Hematopoietic multipotent progenitor cell treated with erythropoietin and hydrocortisone succinate and interleukin-3 and kit ligand, for 4 days (in vitro differentiated cells): ENCODE data around the gene TPK1.

Experiments used
- DNase-seq: peaks from one replicate; pipeline ENCODE4 v3.0.0-alpha.2; 2015

Gene TPK1

DNA sequence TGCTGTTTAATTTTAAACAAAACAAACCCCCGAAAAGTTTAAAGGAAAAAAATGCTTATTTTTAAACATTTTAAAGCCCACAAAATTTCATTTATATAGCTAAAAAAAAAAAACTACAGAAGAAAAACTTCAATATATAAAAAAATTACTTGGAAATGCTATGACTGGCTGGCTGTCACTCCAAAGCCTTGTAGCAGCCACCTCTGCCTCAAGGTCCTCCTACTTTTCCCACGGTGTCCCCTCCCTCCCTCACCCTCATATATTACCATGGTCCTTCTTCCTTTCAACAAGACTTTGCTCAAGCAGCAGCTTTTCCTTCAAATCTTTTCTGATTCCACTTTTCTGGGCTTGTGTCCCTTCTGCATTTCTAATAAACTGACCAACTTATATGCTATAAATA is 122.0 kb downstream of the TPK1 start:
- DNase-seq = peak; percentile 15

DNA sequence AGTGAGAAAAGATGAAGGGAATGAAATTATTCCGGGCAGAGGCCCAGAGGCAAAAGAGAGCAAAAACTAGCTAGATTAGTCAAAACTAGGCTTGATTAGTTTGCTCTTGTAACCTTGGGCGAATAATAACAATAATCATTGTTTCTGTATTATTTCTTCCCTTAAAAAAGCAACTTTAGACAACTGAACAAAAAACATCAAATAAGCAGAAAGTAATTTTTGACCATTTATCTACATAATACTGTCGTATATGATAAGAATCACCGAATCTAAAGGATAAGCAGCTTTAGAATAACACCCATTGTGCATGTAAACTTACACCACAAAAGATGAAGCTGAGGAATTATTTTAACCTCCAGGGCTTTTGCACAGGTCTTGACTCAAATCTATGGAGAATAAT is 125.1 kb downstream of the TPK1 start:
- no peak for DNase-seq

GRCh38 chr7:144709066-144709465 is 126.8 kb downstream of the TPK1 start:
- DNase-seq = no peak

- no peak for DNase-seq
Observed at GRCh38 chr7:144691240-144691639, 144.6 kb downstream of the TPK1 start.

- no peak for DNase-seq
Observed at GRCh38 chr7:144682581-144683280, 153.1 kb downstream of the TPK1 start.

DNA sequence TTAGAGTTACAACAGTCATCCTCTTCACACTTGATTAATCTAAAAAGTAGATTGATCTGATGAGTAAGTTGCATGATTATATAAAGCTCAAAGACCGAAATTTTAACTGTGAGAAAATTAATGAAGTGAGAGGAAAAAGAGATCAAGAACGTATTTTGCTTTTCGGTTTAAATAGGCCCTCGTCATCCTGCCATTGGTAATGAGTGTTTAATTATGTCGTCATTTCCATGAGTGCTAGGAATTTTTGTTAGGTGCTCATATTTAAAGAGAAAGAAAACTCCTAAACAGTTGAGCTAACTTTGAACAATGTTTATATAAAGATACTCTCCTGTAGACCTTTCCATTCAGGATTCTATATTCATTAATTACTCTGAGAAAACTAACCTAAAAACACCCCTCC is 159.4 kb downstream of the TPK1 start:
- DNase-seq = no peak

DNA sequence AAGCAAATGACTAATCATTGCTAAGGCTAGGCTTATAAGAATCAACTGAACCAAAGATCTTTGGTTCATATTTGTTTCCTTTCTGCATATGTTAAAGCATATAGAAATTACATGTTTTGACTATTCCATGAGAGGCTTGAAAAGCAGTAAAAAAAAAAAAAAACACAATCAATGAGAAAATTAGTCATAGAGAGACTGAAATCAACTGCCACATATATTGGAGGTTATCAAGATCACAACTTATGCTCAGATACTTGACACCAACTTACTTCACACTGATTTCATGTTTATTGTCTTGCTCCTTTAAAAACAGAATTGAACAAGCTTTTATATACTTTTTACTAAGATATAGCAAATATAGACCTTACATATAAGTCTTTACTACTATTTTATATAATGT is 161.3 kb downstream of the TPK1 start:
- DNase-seq = no peak

- no peak for DNase-seq
Observed at GRCh38 chr7:144672869-144673268, 163.0 kb downstream of the TPK1 start.

DNA sequence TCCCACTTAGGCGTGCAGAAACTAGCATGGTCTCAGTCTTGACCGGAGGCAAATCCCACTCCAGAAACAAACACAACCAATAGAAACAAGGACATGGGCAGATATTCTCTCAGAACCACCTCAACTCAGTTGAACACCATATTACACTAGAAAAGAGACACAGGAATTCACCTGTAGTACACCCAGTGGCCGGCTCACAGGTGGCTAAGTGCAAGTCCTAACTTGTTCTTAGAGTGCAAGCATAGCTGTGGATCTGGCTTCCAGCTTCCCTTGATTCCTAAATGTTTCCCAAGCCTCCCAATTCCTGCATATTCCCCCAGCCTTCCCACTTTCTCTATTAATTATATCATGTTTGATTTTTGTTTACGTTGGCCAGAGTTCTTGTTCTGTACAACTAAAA is 164.4 kb downstream of the TPK1 start:
- no peak for DNase-seq

GRCh38 chr7:144670218-144670617 is 165.6 kb downstream of the TPK1 start:
- peak; percentile 61 for DNase-seq

- no peak for DNase-seq
Observed at GRCh38 chr7:144668503-144668902, 167.3 kb downstream of the TPK1 start.

- DNase-seq = no peak
Observed at GRCh38 chr7:144665689-144666381, 170.0 kb downstream of the TPK1 start.

- no peak for DNase-seq
Observed at GRCh38 chr7:144659211-144659610, 176.6 kb downstream of the TPK1 start.

- peak; percentile 69 for DNase-seq
Observed at GRCh38 chr7:144656965-144657517, 178.8 kb downstream of the TPK1 start.

DNA sequence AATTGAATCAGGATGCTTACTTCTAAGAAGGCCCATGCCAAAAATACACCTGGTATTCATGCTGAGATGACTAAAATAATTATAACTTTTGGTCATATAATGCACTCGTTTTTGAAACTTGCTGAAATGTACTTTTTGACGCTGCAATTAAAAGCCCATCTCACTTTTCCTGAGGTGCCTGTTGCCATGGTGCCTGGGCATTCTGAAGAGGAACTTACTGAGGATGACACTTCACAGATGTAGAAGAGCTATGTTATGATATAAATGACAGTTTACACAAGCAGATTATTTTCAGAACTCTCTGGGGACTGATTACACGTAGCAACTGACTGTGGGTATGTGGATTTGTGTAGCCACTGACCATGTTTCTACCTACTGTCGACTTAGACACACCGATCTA is 182.4 kb downstream of the TPK1 start:
- peak; percentile 12 for DNase-seq

DNA sequence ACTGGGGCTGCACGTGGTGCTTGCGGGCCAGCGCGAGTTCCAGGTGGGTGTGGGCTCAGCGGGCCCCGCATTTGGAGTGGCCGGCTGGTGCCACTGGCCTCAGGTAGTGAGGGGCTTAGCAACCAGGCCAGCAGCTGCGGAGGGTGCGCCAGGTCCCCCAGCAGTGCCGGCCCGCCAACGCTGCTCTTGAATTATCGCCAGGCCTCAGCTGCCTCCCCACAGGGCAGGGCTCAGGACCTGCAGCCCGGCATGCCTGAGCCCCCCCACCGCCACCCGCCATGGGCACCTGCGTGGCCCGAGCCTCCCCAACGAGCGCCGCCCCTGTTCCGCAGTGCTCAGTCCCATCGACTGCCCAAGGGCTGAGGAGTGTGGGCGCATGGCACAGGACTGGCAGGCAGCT is 185.4 kb downstream of the TPK1 start:
- no peak for DNase-seq

DNA sequence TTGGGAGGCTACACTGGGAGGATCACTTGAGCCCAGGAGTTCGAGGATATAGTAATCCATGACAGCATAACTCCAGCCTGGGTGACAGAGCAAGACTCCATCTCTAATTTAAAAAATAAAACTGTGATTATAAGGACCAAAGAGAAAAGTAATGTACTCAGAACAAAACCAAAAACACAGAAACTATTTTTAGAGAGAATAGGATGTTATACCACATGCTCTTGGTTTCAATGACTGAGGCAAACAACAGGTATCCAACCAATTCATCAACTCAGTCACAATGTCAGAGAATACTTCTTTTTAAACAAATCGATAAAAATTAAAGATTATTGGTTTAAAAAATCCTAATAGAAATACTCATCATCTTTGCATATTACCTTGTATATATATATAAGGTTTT is 186.7 kb downstream of the TPK1 start:
- no peak for DNase-seq

DNA sequence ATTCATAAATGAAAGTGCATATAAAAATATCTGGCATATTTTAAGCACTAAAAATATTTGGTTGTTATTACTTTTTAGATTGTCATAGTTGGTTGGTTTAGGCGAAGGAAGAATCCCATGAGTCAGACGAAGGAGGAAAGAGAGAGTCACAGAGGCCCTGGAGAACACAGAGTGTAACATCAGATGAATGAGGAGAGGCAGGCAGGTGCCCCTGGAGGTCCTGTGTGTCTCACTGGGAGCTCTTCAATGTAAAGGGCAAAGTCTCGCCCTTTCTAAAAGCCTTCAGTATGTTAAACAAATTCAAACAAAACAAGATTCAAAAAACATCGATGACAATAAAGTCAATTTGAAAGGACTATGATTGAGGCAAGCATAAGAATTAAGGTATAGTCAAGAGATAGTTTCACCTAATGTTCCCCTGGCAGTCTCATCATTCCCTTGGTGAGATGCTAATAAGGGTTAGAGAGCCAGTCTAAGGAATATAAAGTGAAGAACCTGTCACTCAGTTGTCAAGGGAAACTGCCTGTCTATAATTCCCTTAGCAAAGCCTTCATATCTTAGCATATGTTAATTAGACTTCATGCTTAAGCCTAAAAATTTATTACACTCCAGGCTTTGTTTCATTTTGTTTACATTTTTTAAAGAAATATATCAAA is 194.3 kb downstream of the TPK1 start:
- DNase-seq = no peak

DNA sequence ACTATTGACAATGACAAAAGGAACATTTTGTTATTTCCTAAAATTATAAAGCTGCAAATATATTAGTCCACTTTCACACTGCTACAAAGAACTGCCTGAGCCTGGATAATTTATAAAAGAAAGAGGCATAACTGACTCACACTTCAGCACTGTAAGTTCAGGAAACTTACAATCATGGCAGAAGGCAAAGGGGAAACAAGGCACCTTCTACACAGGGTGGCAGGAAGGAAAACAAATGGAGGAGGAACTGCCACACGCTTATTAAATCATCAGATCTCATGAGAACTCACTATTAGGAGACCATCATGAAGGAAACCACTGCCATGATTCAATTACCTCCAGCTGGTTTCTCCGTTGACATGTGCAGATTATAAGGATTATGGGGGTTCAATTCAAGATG is 203.1 kb downstream of the TPK1 start:
- no peak for DNase-seq

GRCh38 chr7:144629598-144629997 is 206.3 kb downstream of the TPK1 start:
- DNase-seq = no peak

DNA sequence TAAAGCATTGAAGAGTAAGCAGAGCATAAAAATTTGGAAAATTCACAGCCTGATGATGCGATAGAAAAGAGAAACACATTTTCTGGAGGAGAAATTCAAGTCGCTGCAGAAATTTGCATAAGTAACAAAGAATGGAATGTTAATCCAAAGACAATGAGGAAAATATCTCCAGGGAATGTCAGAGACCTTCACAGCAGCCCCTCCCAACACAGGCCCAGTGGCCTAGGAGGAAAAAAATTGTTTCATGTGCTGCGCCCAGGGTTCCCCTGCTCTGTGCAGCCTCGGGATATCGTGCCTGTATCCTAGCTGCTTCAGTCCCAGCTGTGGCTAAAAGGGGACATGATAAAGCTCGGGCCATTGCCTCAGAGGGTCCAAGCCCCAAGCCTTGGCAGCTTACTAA is 206.8 kb downstream of the TPK1 start:
- no peak for DNase-seq

DNA sequence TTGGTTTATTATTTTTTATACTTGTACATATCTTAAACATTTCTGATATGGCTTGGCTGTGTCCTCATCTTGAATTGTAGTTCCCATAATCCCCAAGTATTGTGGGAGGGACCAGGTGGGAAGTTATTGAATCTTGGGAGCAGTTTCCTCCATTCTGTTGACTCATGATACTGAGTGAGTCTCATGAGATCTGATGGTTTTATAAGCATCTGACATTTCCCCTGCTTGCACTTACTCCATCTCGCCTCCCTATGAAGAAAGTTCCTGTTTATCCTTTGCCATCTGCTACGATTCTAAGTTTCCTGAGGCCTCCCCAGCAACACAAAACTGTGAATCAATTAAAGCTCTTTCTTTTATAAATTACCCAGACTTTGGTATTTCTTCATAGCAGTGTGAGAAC is 207.7 kb downstream of the TPK1 start:
- DNase-seq = no peak

DNA sequence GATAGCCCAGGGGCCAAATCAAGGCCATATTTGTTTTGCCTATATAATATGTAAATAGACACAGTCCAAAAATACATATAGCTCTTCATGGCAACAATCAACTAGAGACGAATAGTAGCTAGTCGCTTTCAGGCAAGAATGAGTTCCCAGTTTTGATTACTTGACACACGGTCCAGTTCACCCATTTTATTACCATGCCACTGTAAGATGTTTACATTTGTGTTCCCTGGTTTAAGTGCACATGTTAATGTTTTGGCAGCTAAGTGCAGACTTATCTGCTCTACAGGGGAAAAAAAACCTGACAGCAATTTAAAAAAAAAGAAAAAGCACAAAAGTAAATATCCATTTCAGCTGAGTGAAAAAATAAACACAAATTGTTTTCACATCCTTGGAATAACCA is 213.1 kb downstream of the TPK1 start:
- DNase-seq = no peak

- DNase-seq = no peak
Observed at GRCh38 chr7:144606261-144606660, 229.6 kb downstream of the TPK1 start.
